Tibial nerve (tissue), 4 donors: Measurements from ENCODE around the gene LHFPL3. TPM values are rescaled to one million over a fixed set of nuclear protein-coding genes. Genes with fewer than 3 reads are reported as not detected.

Experiments used
- DNase-seq, 2 donors: peaks; one replicate each; pipeline ENCODE4 v3.0.0-alpha.2; 2019; ENCODE audit warnings: low spot score in 2 of 2
- H3K27ac ChIP-seq, 4 donors: fragments of 200-600 bp; sonication (generic) in 3 of 4; one replicate each; pipeline ENCODE4 v1.5.1; 2017 to 2019; ENCODE audit warnings: mild to moderate bottlenecking in 1 of 4
- H3K27me3 ChIP-seq, 2 donors: fragments of 200-600 bp; sonication (generic) in 1 of 2; one replicate each; pipeline versions ENCODE4 v1.5.1 to v1.6.0; 2017 to 2019
- H3K36me3 ChIP-seq, 3 donors: fragments of 200-600 bp; sonication (generic); one replicate each; pipeline ENCODE4 v1.5.1; 2018 to 2019
- H3K4me1 ChIP-seq, 4 donors: fragments of 200-600 bp; sonication (generic) in 3 of 4; one replicate each; pipeline ENCODE4 v1.5.1; 2017 to 2019
- H3K4me3 ChIP-seq, 4 donors: fragments of 200-600 bp; sonication (generic) in 3 of 4; one replicate each; pipeline ENCODE4 v1.5.1; 2017 to 2019; ENCODE audit warnings: mild to moderate bottlenecking in 1 of 4, moderate library complexity in 1 of 4
- H3K9me3 ChIP-seq, 4 donors: fragments of 200-600 bp; sonication (generic) in 3 of 4; one replicate each; pipeline ENCODE4 v1.5.1; 2017 to 2019
- CTCF ChIP-seq, 5 experiments: fragments of 200-600 bp in 3 of 5; fragments of 450-650 bp in 2 of 5; sonication (generic) in 3 of 5; IDR thresholded peaks; one replicate each; pipeline ENCODE4 v1.5.1; 2016 to 2019; ENCODE audit warnings: antibody characterized with exemption in 5 of 5, mild to moderate bottlenecking in 3 of 5, moderate library complexity in 2 of 5
- EP300 ChIP-seq, 2 donors: sonication (generic); formaldehyde crosslinking; IDR thresholded peaks; one replicate each; pipeline ENCODE4 v1.6.1; 2017; ENCODE audit warnings: antibody characterized with exemption in 2 of 2, mild to moderate bottlenecking in 1 of 2
- POLR2A ChIP-seq, 2 donors: fragments of 450-650 bp; IDR thresholded peaks; one replicate each; pipeline ENCODE4 v1.6.1; 2017; ENCODE audit warnings: antibody characterized with exemption in 2 of 2, mild to moderate bottlenecking in 2 of 2, moderate library complexity in 2 of 2
- WGBS, 2 donors: methylation state at CpG; one replicate each; pipeline ENCODE4 v1.1.5; 2018; 5-methylcytosine and 5-hydroxymethylcytosine counted together
- total RNA-seq, 4 donors: library from RNA; depleted of rRNA; stranded (reverse); fragments of >200 nt; gene quantifications; one replicate each; pipeline ENCODE4 v1.1.0, GENCODE V29; 2016

Gene LHFPL3
- total RNA-seq, 4 donors from 2014 or later, result not detected

- no peaks in the 10 kb centered on the region for H3K9me3 ChIP-seq
- H3K36me3 ChIP-seq, result no peaks in the 10 kb centered on the region
- WGBS, 2 donors, result 77 to 78% methylated on average over 4 of the region's 4 CpGs
- no peak overlapping the region for H3K4me3 ChIP-seq
- no peak overlapping the region for H3K27ac ChIP-seq
- no peak for DNase-seq
- H3K27me3 ChIP-seq, result no peaks in the 10 kb centered on the region
- H3K4me1 ChIP-seq, result peaks cover 0 to 8% (median 0%) of the 10 kb centered on the region in 4 donors
- no peak for TF ChIP-seq CTCF (IDR thresholded peaks at IDR 0.05)
Measured at GRCh38 chr7:104653825-104654401, 325.5 kb downstream of the LHFPL3 start.

- TF ChIP-seq EP300 (IDR thresholded peaks at IDR 0.05) (no peak), POLR2A (IDR thresholded peaks at IDR 0.05) (no peak), CTCF (IDR thresholded peaks at IDR 0.05) (no peak)
- WGBS, 2 donors, result 71 to 73% methylated on average over 3 of the region's 3 CpGs
Measured at GRCh38 chr7:104655592-104655991, 327.2 kb downstream of the LHFPL3 start.

GRCh38 chr7:104656467-104656866 lies 328.1 kb downstream of the LHFPL3 start:
- no peak overlapping the region for H3K27ac ChIP-seq
- no peaks in the 10 kb centered on the region for H3K36me3 ChIP-seq
- peaks cover 0 to 1% (median 0%) of the 10 kb centered on the region in 4 donors for H3K4me1 ChIP-seq
- TF ChIP-seq POLR2A (IDR thresholded peaks at IDR 0.05) (no peak), CTCF (IDR thresholded peaks at IDR 0.05) (no peak), EP300 (IDR thresholded peaks at IDR 0.05) (no peak)
- H3K27me3 ChIP-seq, result no peaks in the 10 kb centered on the region
- H3K9me3 ChIP-seq, result no peaks in the 10 kb centered on the region
- 54 to 60% methylated on average over 1 of the region's 1 CpG for WGBS, 2 donors
- no peak overlapping the region for H3K4me3 ChIP-seq
- DNase-seq, result no peak

More at GRCh38 chr7:104655592-104655991, 327.2 kb downstream of the LHFPL3 start:
- H3K27ac ChIP-seq, result no peak overlapping the region
- no peak overlapping the region for H3K4me3 ChIP-seq
- H3K36me3 ChIP-seq, result no peaks in the 10 kb centered on the region
- H3K27me3 ChIP-seq, result no peaks in the 10 kb centered on the region
- no peaks in the 10 kb centered on the region for H3K9me3 ChIP-seq
- peaks cover 0 to 8% (median 0%) of the 10 kb centered on the region in 4 donors for H3K4me1 ChIP-seq
- DNase-seq, result no peak

- H3K9me3 ChIP-seq, result no peaks in the 10 kb centered on the region
- no peak overlapping the region for H3K27ac ChIP-seq
- H3K27me3 ChIP-seq, result no peaks in the 10 kb centered on the region
- DNase-seq, result no peak
- H3K4me3 ChIP-seq, result no peak overlapping the region
- no peaks in the 10 kb centered on the region for H3K36me3 ChIP-seq
- no peaks in the 10 kb centered on the region for H3K4me1 ChIP-seq
- WGBS, 2 donors, result 89 to 100% methylated on average over 1 of the region's 1 CpG
- TF ChIP-seq EP300 (IDR thresholded peaks at IDR 0.05) (no peak), CTCF (IDR thresholded peaks at IDR 0.05) (no peak), POLR2A (IDR thresholded peaks at IDR 0.05) (no peak)
Measured at GRCh38 chr7:104657134-104657533, 328.7 kb downstream of the LHFPL3 start.

- no peaks in the 10 kb centered on the region for H3K27me3 ChIP-seq
- H3K36me3 ChIP-seq, result no peaks in the 10 kb centered on the region
- no peaks in the 10 kb centered on the region for H3K9me3 ChIP-seq
- DNase-seq, result no peak
- H3K27ac ChIP-seq, result no peak overlapping the region
- 64 to 82% methylated on average over 5 of the region's 5 CpGs for WGBS, 2 donors
- H3K4me3 ChIP-seq, result no peak overlapping the region
- H3K4me1 ChIP-seq, result no peaks in the 10 kb centered on the region
- no peak for TF ChIP-seq CTCF (IDR thresholded peaks at IDR 0.05)
- no peak for TF ChIP-seq POLR2A (IDR thresholded peaks at IDR 0.05)
- TF ChIP-seq EP300 (IDR thresholded peaks at IDR 0.05), result no peak
Measured at GRCh38 chr7:104661575-104661974, 333.2 kb downstream of the LHFPL3 start.
